Right ventricle myocardium inferior (tissue), 1 donor: ENCODE results near the gene DUSP21. TPM values are rescaled to one million over a fixed set of nuclear protein-coding genes. Genes with fewer than 3 reads are reported as not detected.
"Not testable (repeated sequence)": the region's sequence is repeated elsewhere in the genome, so short reads cannot be mapped to it uniquely, and the experiment has no call there.

Experiments used
- ATAC-seq: fragments of 200-7000 bp; cut with Tn5 transposase; one replicate; pipeline ENCODE4 v1.9.1; 2020; ENCODE audit warnings: mild to moderate bottlenecking, moderate library complexity
- DNase-seq: peaks from one replicate; pipeline ENCODE4 v3.0.0; 2021; ENCODE audit errors: missing footprints
- intact Hi-C: fragments of 100-400 bp; cut with DNase I; formaldehyde crosslinking; loops from one replicate; pipeline ENCODE4 v1.11.0; 2022
- long read RNA-seq: library from polyadenylated mRNA; unstranded; transcript quantifications from one replicate; pipeline ENCODE4 v2.0.0, GENCODE V29; 2021
- total RNA-seq: library from RNA; stranded (reverse); fragmentation: NEBNext Ultra II Directional; extraction: Animal tissue kit (Norgen Biotek cat#: 25700); gene quantifications from one replicate; pipeline ENCODE4 v1.2.1, GENCODE V29; 2021
- donor health status: DM: no; HTN: yes; CAD: no; lungs with severe emphysema.

The DUSP21 gene
- total RNA-seq = not detected
- long read RNA-seq = 0 reads

- no peak for DNase-seq
- ATAC-seq = no peak
- intact Hi-C loops = no loop called here
Observed at GRCh38 chrX:44843753-44844152, at the start of gene DUSP21. Gene DUSP21, plus strand, starts transcription at chrX:44844021. Its CDS starts 112 bp downstream, at chrX:44844133.

GRCh38 chrX:44795945-44796450 is 47.8 kb upstream of the DUSP21 start:
- no peak for ATAC-seq
- intact Hi-C loops = no loop called here

GRCh38 chrX:44802613-44803012 is 41.2 kb upstream of the DUSP21 start:
- DNase-seq (no peak), ATAC-seq (no peak)
- intact Hi-C loops = no loop called here

More at GRCh38 chrX:44795945-44796450, 47.8 kb upstream of the DUSP21 start:
- DNase-seq = no peak

- DNase-seq (no peak), ATAC-seq (no peak)
- intact Hi-C loops = no loop called here
Observed at GRCh38 chrX:44815681-44816080, 28.1 kb upstream of the DUSP21 start.

DNA sequence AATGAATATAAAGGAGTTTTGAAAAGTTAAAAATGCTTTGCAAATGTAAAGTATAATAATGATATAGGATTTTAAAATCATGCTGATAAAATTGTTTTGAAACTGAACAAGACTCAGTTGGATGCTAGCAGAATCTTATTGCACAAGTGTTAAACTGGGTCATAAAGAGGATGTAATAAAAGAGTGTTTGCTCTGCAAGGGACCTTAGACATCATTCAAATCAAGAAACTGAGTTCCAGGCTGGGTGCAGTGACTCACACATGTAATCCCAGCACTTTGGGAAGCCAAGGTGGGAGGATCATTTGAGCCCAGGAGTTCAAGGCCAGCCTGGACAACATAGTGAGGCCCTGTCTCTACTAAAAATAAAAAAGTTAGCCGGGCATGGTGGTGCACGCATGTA is 27.5 kb upstream of the DUSP21 start:
- DNase-seq (no peak), ATAC-seq (no peak)
- intact Hi-C loops = no loop called here

- intact Hi-C loops = no loop called here
- DNase-seq (no peak), ATAC-seq (no peak)
Observed at GRCh38 chrX:44817029-44817428, 26.8 kb upstream of the DUSP21 start.

DNA sequence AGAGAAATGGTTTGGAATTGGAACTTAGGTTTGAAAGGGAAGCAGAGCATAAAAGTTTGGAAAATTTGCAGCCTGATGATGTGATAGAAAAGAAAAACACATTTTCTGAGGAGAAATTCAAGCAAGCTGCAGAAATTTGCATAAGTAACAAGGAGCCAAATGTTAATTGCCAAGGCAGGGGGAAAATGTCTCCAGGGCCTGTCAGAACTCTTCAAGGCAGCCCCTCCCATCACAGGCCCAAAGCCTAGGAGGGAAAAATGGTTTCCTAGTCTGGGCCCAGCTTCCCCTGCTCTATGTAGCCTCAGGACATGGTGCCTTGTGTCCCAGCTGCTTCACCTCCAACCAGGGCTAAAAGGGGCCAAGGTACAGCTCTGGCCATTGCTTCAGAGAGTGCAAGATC is 21.2 kb upstream of the DUSP21 start:
- ATAC-seq (no peak), DNase-seq (no peak)
- intact Hi-C loops = no loop called here

DNA sequence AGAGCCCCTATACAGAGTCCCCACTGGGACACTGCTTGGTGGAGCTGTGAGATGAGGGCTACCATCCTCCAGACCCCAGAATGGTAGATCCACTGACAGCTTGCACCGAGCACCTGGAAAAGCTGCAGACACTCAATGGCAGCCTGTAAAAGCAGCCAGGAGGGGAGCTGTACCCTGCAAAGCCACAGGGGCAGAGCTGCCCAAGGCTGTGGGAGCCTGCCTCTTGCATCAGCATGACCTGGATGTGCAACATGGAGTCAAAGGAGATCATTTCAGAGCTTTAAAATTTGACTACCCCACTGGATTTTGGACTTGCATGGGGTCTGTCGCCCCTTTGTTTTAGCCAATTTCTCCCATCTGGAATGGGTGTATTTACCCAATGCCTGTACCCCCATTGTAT is 20.6 kb upstream of the DUSP21 start:
- DNase-seq, ATAC-seq, intact Hi-C loops: not testable (repeated sequence)

GRCh38 chrX:44828008-44828605 is 15.7 kb upstream of the DUSP21 start:
- intact Hi-C loops = no loop called here
- no peak for ATAC-seq
- no peak for DNase-seq

- DNase-seq = no peak
- intact Hi-C loops = no loop called here
- ATAC-seq = no peak
Observed at GRCh38 chrX:44829832-44830231, 14.0 kb upstream of the DUSP21 start.

DNA sequence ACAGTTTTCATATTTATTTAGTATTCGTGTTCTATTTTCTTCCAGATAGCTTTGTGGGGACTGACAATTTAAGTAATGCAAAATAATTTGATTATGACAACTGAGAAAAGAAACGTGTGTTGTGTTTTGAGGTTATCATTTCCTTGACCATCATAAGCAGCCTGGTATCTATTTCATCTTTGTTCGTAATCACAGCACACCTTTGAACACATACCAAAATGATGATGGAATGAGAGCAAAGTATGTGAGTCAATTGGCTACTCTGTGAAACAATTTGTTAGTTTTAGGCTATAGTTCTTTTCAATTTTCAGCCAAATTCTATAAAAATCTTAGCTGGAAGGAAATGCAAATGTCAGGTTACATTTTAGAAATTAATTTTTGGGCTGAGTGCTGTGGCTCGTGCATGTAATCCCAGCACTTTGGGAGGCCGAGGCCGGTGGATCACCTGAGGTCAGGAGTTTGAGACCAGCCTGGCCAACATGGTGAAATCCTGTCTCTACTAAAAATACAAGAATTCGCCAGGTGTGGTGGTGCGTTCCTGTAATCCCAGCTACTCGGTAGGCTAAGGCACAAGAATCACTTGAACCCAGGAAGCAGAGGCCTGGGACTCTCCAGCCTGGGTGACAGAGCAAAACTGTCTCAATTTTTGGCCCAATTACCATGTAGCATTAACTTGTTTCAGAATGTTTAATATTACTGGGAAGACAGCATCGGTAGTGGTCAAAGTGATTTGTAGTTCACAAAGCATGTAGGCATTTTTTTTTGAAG is 1.1 kb upstream of the DUSP21 start:
- ATAC-seq (no peak), DNase-seq (no peak)
- intact Hi-C loops = no loop called here

GRCh38 chrX:44843318-44843702 is 511 bp upstream of the DUSP21 start:
- intact Hi-C loops = no loop called here
- ATAC-seq (no peak), DNase-seq (no peak)

- no peak for ATAC-seq
- intact Hi-C loops = no loop called here
Observed at GRCh38 chrX:44844204-44844603, 383 bp downstream of the DUSP21 start.

DNA sequence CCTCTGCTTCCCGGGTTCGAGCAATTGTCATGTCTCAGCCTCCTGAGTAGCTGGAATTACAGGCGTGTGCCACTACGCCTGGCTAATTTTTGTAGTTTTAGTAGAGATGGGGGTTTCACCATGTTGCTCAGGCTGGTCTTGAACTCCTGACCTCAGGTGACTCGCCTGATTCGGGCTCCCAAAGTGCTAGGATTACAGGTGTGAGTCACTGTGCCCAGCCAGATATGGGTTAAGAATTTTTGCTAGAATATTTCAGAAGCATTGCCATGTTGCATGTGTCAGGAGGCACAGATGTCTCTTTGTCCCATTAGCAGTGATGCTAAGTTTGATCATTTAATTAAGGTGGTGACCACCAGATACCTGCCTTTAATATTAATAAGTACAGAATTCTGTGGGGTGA is 7.1 kb downstream of the DUSP21 start:
- ATAC-seq, DNase-seq, intact Hi-C loops: not testable (repeated sequence)

More at GRCh38 chrX:44844204-44844603, 383 bp downstream of the DUSP21 start:
- DNase-seq = no peak

DNA sequence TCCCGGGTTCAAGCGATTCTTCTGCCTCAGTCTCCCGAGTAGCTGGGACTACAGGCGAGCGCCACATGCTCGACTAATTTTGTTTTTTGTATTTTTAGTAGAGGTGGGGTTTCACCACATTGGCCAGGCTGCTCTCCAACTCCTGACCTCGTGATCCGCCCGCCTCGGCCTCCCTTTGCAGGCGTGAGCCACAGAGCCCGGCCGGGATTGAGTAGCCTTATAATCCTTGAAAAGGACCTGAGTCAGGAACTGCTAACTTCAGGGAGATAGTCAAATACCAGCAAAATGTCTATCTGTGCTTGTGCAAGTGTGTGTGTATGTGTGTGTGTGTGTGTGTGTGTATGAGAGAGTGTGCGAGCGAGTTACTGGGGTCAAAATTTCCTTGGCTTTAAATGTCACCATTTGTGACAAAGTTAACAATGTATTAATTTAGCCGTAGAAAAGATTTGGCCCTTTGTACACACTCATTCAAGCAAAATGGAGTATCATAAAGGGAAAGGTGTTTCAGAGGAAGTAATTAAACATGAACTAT is 27.4 kb downstream of the DUSP21 start:
- no peak for ATAC-seq
- intact Hi-C loops = loop anchor here (10.0 kb wide), 1 partner anchor 74 kb away; no protein-coding TSS in a partner anchor
- no peak for DNase-seq

DNA sequence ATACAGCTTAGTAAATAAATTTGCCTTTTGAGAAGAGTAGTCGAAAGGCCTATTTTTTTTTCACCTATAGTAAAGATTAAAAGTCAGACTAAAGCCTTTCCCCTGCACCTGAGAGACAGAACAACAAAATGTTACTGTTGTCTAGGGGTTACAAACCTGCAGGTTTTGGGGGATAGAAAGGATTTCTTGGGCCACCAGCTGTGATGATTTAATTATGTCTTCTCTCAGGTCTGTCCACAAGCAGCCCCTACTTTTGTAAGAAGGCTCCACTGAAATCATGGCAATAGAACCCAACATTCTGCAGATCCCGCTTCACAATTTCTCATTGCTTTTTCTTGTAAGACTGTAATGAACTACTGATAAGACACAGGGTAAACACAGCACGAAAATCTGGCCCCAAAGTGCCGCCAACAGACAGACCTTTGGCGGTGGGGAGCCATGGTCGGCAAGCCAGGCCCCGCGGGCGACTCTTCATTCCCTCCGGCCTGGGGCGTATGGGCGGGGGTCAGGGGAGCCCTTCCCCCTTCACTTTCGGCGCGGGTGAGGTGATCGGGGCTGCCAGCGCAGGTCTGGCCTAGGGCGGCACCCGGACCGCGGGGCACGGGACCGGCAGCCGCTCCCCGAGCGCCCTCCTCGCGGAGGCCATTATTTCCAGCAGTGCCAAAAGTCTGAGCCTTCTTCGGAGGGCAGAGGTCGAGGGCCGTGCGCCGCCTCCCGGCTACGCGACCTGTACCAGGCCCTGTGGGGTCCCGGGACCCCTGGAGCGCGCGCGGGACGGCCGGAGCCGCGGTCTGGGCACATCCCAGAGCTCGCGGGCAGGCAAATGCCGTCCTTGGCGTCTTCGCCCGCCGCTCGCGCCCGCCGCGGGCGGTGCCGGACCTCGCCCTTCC is 28.4 kb downstream of the DUSP21 start:
- intact Hi-C loops = loop anchor here (2.0 to 10.0 kb wide), 3 partner anchors 73 to 315 kb away; no protein-coding TSS in a partner anchor
- ATAC-seq (peak; percentile 36), DNase-seq (peak; percentile 71)

- intact Hi-C loops = loop anchor here (2.0 to 10.0 kb wide), 3 partner anchors 72 to 314 kb away; no protein-coding TSS in a partner anchor
- ATAC-seq (peak; percentile 92), DNase-seq (peak; percentile 98)
Observed at GRCh38 chrX:44872821-44873414, 29.1 kb downstream of the DUSP21 start, which contains the start of gene KDM6A. Gene KDM6A, plus strand, starts transcription at chrX:44873188. Its CDS starts 364 bp downstream, at chrX:44873552.
